ENCODE measurements around the gene MAML3.
A peak's percentile ranks its signal among the peaks of the same experiment; 100 is the strongest.

The MAML3 gene

GRCh38 chr4:140154572-140154891 is 548 bp upstream of the MAML3 start:
- no peak for DNase-seq

DNA sequence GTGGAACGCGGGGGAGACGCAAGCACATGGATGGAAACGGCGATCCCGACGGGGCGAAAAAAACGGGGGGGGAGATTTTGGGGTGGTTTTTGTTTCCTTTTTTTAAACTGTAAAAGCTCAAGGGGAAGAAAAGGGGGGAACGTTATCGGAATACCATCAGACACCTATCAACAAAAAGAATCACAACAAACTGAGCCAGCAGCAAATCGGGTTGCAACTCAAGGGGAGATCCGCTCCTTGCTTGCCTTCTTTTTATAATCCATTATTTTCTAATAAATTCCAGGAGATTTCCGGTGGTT is 616 bp downstream of the MAML3 start:
- no peak for DNase-seq

- DNase-seq = peak; percentile 75
These were observed 1.1 kb downstream of the MAML3 start for GRCh38 chr4:140152751-140153418.

DNA sequence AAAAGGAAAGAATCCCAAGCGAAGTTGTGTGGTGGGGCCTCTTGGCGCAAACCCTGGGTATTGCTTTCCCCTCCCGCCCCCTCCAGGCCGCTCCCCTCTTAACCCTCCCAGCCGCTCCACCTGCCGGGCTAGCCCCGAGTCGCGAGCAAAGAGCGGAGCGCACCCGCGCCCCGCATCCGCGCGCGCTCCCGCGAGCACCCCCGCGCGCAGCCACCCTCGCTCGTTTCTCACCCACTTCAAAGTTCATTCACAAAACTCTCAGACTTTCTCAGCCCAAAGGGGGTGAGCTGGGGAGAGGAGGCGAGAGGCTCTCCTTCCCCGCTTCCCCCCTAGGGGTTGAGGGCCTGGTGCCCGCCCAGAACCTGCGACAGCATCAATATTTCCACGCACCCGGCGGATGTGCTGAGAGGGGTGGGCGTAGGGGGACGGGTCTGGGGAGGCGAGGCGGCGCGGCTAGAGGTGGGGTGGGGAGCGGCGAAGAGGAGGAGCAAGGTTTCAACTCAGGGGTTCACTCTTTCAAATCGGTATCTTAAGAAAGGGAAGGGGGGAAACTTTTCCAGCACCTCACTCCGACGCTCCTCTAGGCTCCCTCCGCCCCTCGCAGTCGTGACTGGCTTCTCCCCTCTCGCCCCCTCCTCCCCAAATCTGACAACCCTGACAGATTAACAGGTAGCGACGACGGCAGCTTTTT is 1.8 kb downstream of the MAML3 start:
- peak; percentile 83 for DNase-seq

GRCh38 chr4:140151699-140152012 is 2.3 kb downstream of the MAML3 start:
- peak; percentile 98 for DNase-seq

DNA sequence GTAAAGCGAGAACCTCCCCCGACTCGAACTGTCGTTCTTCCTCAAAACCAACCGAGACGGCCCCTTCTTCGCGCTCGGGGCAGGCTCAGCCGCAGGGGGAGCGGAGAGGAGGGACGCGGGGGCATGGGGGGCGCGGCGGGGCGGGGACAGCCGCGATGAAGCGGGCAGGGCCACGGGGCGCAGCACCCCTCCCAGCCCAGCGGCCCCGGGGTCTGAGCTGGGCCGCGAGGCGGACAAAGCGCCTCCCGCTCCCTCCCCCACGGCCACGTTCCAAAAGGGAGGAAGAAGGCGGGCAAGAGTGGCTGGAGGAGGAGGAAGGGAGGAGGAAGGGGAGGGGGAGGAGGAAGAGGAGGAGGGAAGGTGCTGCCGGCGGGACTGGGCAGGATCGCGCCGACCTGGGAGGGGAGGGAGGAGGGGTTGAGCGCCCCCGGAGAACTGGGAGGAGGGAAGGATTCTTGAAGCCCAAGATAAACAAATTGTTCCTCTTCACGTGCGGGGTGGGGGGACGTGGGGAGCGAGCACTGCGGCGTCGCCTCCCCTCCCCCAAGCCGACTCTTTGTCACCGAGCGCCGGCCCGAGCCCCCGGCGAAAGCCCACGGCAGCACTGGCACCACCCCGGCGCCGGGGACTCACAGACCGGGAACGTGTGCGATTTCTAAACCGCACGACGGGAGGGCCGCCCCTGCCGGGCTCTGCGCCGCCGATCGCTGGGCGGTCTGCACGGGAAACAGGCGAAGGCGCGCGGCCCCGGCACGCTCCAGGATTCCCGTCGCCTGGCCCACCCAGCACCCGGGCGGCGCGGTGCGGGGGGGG is 2.9 kb downstream of the MAML3 start:
- DNase-seq = peak; percentile 99

GRCh38 chr4:140150636-140150885 is 3.4 kb downstream of the MAML3 start:
- DNase-seq = no peak

DNA sequence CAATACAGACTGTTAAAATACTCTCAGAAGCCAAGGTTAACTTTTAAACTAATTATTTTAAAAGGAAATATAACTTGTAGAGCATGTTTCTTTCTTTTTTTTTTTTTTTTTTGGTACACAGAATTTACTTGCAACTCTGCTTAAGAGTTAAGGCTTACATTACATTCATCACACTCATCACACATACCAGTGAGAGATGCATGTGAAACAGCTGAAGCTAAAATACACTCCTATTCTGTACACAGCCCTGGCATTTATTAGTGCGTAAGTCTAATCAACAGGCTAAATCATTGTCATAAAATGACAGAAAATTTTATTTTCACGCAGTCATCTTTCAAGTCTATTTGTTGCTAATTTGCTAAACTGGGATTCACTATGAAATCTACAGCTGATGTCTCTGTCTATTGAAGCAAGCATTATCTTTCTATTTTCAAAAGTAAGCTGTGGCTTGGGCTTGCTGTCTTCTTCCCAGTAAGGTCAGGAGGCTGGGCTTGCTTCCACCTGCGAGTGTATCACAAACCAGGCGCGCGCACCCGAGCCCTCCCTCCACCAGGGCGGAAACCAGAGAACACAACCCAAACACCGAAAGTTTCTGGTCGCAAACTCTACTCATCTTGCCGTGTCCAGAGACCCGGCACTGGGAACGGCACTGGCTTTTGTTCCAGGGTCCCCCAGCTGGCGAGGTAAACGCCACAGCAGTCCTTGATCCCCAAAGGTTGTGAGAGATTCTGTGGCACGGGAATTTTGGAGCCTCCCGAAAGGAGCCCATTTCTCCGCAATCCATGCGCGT is 3.9 kb downstream of the MAML3 start:
- DNase-seq = peak; percentile 89

- DNase-seq = no peak
These were observed 9.9 kb downstream of the MAML3 start for GRCh38 chr4:140144050-140144449.

GRCh38 chr4:140141210-140141835 is 12.7 kb downstream of the MAML3 start:
- DNase-seq = no peak

GRCh38 chr4:140140566-140140965 is 13.4 kb downstream of the MAML3 start:
- no peak for DNase-seq

GRCh38 chr4:140138428-140138827 is 15.6 kb downstream of the MAML3 start:
- no peak for DNase-seq

- DNase-seq = peak; percentile 22
These were observed 16.3 kb downstream of the MAML3 start for GRCh38 chr4:140137671-140138070.

DNA sequence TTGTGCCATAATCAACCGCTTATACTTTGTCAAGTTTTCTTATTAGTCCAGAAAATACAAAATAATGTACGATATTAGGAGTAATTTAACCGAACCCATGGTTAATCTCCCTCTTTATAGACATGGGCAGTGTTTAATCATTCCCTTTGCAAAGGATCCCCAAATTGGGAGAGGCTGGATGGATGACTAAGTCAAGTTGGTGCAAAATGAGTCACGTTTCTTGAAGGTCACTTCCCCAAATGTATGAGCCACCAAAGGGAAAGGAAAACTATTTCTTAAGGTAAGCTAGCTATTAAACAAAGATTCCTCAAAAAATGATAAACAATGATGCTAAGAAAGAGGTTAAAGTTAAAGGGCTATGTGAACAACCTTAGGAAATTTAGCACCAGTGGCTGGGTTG is 17.5 kb downstream of the MAML3 start:
- peak; percentile 65 for DNase-seq

DNA sequence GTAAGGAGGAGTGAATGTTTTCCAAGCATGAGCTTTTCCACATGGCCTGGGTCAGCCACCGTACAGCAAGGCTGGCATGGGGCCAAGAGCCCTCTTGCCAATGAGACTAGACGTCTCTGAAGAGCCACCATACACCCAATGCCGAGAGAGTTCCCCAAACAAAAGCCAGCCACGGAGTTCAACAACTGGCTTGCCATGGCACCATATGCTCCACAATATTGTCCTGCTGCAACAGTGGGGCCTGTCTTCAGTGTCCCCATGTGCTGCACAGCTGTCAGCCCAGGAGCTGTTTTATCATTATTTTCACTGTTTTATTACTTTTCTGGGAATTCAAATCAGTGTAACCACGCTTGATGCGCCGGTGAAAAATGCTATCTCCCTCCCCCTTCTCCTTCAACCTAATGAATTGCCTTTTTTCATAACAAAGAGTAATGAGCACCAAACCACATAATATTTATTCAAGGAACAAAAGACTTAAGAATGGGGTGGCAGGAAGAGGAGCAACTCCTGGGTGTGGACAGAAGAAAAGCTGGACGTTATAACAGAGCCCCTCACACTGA is 18.4 kb downstream of the MAML3 start:
- no peak for DNase-seq

DNA sequence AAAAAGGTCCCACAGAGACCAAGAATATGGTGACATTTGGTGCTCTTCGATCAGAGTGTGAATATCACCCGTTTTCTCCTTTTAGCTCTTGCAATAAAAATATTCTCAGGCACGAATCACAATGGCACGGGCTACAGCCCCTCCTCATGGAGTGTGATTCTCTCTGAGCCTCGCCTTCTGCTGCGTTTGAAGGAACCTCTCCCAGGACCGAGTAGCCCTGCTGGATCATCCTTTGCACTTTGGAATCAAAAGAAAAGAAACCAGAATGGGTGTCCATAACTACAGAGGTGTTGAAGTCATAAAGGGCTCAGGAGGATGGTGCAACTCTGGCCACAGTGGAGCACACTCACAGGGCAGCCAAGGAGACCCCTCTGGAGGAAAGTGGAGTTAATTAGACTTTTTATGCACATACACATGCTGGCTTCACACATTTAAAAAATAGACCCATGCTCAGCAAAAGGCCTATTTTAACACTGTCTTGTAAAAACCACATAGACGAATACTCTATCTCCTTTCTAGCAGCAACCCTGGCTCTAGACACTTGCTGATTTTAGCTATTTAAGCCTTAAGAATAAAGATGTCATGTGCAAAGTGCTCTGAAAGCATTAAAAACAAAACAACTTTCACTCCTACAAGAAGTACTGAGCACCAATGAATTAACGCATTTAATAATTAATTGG is 19.1 kb downstream of the MAML3 start:
- no peak for DNase-seq

DNA sequence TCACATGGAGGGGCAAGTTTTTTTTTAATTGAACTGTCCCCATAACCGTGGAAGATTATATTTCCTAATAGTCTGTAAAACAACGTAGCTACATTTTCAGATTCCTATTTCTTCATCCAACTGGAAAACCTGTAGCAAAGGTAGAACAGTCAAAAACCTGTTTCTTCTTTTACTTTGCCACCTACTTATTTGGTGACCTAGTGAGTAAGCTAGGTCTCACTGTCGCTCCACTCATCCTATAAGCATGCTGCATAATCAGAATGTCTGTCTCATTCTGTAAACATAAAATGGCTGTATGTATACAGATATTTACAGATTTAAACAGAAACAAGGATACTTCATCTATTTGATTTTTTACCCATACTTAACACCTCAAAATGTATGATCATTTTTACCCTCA is 20.4 kb downstream of the MAML3 start:
- no peak for DNase-seq

DNA sequence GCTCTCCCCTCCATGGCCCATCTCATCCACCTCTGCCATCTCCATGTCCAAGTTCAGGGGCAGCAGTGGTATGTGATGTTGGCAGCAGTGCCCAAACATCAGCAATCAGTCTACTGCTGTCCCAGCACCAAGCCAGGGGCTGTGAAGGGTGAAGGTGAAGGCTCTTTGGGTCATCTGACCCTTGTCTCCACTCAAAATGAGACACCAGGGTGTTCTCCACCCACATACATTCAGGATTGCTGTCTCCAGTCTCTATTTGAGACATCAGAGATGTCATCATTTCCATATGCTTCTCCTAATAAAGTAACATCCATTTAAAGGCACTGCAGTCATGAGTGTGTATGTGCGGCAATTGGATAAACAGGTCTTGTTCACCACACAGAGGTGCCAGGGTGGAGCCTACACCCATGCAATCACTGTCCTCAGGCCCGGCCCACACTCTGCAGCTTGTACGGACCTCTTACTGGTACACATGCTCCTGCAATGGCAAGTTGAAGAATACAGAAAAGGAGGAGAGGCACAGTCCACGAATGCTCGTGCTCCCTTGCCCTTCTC is 22.2 kb downstream of the MAML3 start:
- DNase-seq = no peak

DNA sequence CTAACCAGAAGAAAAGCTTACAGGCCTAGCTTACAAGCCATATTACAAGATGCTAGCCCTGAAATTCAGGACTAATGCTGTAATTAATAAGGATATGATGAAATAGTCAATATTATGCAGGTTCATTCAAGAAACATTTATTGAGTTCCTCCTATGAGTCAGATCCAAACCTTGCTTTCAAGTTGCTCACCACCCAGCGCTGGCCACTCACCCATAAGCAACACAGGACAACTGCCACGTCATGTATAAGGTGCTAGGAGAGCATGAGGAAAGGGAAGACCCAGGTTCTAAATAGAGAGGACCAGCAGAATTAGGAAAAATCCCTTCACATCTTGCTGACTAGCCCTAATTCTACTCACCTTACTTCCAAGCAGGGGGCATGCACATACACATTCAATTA is 23.3 kb downstream of the MAML3 start:
- no peak for DNase-seq

- no peak for DNase-seq
These were observed 26.6 kb downstream of the MAML3 start for GRCh38 chr4:140127422-140127821.

DNA sequence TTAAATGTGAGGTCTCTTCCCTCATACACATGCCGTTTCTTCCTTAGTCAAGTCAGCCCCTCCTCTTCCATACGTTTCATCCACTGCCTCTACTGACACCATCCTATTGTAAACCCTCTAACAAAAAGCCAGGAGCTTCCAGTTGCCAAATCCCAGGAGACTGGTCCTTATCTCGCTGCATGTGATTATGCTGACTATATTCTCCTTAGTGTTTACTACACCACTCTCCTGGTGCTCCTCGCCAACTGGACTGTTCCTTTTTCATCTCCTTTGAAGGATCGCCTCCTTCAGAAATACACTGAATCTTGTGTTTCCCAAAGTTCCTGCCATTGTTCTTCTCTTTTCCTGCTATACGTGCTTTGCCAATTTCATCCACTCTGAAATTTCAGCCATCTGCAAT is 27.7 kb downstream of the MAML3 start:
- no peak for DNase-seq

GRCh38 chr4:140125374-140125773 is 28.6 kb downstream of the MAML3 start:
- no peak for DNase-seq
